HG02852 (cell line): ENCODE measurements around the gene TEDC2.
"Not testable (repeated sequence)": the region's sequence is repeated elsewhere in the genome, so short reads cannot be mapped to it uniquely, and the experiment has no call there.

ENCODE experiments used
- ATAC-seq: cut with Tn5 transposase; IDR thresholded peaks from one replicate; pipeline ENCODE4 v1.9.1; 2021; ENCODE audit warnings: mild to moderate bottlenecking, moderate library complexity; ENCODE audit not compliant: unreplicated experiment

The TEDC2 gene

DNA sequence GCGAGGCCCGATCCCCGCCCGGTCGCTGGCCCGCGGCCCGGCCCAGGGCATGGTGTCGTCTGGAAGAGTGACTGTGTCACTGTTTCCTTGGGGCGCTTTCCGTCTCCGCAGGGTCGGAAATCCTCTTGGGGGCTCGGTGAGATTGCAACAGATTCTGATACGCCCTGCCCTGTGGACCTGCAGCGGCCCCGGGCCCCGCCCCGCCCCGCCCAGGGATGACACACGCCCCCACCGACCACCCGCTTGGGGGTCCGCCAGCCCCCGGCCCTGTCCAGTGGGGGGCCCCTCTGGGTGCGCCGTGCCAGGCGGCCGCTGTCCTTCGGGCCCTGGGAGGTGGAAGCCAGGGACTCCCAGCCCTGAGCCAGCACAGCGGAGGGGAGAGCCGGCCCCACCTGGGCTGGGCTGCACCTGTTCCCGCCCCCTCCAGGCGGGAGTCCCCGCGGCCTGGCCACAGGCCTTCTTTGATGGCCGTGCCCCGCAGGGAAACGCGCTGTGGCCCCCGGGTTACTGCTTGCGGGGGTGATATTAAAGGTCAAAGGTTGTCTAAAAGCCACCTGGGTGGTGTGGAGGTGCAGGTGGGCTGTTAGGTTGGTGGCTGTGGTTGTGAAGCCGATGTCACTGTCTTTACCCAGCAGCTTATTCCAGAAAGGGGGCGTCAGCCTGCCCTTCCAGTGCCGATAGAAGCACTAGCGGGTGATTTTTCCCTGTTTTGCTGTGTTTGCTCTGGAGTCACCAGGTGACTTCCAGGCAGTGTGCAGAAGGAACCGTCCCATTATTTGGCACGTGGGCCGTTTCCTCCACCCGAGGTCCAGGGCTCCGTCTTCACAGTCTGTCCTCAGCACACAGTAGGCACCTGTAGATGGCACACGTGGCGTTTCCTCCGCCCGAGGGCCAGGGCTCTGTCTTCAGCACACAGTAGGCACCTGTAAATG, 15.8 kb downstream of the TEDC2 start:
- no peak for ATAC-seq

DNA sequence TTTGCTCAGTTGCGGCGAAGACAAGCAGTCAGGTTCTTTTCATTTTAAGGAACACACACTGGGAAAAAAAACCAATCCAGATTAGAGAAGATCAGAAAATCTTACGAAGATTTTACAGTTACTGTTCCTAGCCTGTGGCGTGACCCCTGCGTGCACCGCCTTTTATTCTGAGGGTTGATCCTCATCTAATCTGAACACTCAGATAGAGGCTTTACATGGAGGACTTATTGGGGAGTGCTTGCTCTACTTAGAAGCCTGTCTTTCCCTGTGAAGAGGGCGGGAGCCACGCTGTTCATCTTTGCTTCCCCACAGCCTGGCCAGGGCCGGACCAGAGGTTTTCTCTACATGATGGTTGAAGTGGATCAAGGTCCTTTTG, 16.4 kb downstream of the TEDC2 start:
- no peak for ATAC-seq

DNA sequence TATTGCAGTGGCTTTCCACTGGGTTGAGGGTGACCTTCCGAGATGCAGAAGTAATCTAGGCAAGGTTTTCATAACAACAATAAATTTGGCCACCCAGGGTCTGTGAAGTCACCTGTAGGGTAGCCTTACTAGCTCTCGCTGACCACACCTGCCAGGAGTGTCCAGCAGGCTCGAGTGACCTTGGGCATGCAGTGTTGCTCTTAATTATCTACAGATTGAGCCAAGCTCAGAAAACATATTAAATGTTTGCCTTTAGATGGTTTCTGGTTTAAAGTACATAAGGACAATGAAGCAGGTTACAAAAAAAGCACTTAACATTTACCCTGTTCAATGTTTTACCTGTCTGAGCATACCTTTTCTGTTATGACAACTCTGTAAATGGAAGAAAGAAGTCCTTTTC, 16.8 kb downstream of the TEDC2 start:
- no peak for ATAC-seq

DNA sequence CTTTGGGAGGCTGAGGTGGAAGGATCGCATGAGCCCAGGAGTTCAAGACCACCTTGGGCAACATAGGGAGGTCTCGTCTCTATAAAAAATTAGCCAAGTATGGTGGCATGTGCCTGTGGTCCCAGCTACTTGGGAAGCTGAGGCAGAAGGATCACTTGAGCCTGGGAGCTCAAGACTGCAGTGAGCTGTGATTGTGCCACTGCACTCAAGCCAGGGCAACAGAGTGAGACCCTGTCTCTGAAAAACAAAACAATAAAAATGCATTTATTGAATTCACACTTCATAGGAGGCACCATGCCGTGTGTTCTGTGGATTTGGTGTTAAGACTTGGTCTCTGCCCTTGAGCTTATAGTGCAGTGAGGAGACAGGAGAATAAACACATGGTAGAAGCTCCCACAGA, 17.4 kb downstream of the TEDC2 start:
- no peak for ATAC-seq

DNA sequence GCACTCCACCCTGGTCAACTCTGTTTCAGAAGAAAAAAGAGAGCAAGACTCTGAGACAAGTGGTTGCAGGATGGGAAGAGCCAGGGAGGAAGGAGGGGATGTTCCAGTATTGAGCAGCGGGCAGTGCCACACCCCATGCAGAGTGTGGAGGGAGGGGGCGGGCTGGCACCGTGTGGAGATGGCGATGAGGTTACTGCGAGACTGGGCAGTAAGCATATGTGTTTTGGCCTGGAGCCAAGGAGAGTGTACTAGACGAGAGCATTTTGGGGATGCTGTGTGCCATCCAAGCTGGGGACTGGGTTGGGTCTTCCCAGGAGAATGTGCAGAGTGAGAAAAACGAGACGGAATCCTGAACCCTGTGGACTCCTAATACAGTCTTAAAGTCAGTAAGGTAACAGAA, 18.4 kb downstream of the TEDC2 start:
- no peak for ATAC-seq

DNA sequence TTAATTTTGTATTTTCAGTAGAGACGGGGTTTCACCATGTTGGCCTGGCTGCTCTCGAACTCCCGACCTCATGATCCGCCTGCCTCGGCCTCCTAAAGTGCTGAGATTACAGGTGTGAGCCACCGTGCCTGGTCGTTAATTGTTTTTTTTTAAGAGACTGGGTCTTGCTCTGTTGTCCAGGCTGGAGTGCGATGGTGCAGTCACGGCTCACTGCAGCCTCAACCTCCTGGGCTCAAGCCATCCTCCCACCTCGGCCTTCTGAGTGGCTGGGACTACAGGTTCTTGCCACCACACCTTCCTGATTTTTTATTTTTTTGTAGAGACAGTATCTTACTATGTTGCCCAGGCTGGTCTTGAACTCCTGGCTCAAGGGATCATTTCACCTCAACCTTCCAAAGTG, 20.1 kb downstream of the TEDC2 start:
- not testable (repeated sequence) for ATAC-seq

DNA sequence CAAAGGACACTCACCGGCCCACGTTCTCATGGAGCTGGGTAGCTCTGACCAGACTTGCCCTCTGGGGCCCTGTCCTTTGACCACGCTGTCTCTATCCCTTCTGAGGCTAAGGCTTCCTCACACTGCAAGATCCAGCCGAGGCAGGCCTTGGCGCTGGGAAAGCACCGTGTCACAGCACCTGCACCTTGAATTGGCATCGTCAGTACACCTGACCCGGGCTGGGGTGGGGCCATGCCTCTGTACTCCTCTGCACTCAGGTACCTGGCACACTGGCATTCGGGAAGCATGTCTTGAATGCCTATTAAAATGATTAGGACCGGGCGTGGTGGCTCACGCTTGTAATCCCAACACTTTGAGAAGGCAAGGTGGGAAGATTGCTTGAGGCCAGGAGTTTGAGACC, 21.0 kb downstream of the TEDC2 start:
- ATAC-seq = no peak

DNA sequence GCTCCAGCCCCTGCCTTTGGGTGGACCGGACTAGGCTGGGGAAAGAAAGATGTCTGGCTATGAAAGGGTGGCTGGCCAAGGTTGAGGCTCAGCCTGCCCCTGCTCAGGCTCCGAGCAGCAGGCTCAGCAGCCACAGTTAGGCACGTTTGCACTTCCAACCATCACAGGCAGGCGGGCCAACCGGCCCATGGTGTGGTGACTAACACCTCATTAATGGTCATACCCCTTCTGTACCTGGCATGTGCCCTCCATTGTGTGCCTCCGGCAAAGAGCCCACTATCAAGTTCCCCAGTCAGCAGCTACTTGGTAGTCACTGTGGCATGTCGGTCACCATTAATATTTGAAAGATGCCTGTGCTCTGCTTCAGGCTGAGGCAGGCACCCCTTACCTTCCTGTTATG, 21.8 kb downstream of the TEDC2 start:
- no peak for ATAC-seq

DNA sequence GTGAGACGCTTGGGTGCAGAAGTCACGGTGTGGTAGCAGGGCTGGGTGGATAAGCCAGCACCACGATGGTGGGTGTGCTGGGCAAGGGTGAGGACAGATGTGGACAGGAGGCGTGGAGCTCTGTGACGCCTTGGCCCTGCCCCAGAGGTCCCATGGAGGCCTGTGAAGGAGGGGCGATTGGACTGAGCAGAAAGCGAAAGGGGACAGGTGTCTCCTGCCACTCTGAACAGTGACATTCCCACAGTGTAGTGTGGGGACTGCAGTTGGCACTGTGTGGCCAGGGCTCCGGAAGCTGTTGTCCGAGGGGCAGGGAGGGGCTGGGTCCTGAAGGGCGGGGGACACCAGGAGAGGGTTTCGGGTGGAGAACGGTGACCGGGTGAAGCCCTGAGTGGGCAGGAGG, 22.3 kb downstream of the TEDC2 start:
- no peak for ATAC-seq

DNA sequence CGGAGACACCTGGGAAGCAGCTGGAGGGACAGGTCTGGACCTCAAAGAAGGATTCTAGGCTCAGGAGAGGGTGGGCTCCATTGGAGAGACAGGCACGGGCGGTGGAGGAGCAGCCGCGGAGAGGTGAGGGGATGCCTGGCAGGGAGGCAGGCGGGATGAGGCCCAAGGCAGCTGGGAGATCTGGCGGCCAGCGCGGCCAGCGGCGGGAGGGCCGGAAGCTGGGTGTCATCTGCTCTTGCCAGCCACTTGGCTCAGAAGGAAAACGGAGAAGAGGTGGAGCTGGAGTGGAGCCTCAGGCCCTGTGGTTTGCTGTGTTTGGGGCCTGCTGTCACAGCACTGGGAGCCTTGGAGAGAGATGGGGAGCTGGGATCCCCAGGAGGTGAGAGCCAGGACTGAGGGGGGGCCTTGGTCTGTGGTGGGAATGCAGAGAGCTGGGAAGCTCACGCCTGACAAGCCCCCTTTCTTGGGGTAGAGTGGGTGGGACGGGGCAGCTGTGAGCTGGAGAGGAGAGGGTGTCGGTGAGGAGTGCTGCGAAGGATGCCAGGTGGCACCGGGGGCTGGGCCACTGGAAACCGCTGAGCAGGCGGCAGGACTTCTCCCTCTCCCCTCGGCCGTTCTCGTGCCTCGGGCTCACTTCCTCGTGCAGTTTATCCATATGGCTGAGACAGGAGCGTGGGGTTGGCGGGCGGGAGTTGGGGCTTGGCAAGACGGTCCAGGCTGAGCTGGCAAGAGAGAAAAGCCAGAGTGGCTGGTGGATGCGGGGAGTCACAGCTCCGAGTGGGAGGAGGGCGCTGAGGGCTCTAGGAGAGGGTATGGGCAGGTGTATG, 23.0 kb downstream of the TEDC2 start:
- no peak for ATAC-seq

DNA sequence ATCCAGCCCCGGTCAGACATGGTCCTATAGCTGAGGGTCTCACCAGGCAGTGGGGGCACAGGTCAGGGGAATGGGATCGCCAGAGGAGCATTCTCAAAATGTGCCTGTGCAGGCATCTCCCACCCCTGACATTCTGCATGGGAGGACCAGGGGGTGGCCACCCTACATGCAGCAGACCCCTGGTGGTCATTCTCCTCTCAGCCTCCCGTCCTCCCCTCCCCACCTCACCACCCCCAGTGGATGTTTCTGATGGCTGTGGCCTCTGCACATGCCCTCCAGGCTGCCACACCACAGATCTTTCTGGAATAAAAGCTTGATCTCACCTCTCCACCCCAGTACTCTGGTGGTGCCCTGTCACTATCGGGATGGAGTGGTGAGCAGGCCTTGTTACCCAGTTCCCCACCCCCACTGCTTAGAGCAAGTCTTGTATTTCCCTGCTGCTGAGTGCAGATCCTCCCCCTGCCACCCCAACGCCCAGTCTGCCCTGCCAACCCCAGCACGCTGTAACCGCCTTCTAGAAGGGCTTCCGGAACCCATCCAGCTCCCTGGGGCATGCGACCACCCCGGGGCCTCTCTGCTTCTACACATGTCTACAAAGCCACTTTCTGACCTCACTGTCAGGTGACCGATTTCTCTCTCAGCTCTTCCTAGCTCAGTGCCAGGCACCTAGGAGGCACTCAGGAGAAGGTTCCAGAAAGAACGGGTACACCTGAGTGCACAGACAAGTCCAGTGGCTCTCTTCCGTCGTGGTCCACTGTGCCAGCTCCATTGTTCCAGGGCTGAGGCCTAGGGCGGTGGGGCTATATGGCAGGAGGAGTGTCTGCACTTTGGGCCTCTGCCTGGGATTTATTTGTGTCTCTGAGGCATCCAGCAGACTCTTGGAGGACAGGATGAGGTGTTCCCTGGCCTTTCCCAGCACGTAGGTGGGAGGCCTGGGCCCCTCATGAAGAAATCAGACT, 24.3 kb downstream of the TEDC2 start:
- ATAC-seq = no peak

DNA sequence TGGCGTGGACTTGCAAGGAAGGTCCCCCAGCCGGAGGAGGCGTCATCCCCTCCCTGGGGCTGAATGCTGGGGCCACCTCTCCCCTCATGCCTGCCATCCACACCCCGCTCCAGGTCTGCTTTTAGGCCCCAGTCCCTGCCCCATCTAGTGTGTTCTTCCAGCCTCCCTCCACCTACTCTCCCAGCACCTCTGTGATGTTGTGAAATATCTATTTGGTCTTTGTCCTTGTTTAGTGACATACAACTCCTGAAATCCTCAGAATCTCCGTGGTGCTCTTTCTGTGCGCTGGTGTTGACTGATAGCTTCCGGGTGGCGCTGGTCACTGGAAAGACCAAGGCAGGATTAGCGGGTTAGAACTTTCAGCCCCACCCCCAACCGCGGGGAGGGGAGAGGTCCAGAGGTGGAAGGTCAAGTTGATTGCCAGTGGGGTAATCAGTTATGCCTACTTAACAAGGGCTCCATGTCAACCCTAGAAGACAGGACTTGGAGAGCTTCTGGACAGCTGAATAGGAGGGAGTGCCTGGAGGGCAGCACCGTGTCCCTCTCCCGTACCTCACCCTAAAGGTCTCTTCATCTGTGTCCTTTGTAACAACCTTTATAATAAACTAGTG, 25.1 kb downstream of the TEDC2 start:
- ATAC-seq = no peak

DNA sequence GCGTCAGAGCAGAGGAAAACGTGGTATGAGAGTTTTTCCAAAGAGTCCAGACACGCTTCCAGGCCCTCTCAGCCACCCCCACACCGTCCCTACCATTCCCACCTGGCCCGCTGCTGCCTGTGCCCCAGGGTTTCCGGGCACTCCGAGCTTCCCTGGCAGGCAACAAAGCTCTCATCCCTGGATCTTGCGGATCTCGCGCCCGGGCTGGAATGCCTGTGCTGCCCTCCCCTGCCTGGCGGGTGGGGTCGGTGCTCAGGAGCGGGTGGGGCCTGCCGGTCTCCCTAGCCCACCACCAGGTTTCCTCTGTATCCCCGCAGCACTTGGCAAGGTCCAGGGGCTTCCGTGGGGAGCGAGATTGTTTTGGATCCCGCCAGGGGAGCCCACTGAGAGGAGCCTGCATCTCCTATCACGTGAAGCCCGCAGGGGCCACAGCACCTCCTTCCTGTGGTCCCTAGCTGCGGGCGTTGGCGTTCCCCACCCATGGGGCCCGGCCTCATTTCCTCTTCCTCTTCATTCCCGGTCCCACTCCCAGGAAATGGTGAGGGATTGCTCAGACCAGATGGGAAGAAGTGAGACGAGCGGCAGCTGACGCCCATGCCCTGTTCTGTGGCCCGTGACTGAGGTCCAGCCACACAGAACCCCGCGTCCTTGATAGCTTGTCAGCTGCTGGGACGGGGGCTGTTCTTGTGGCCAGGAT, 26.1 kb downstream of the TEDC2 start:
- ATAC-seq = no peak

DNA sequence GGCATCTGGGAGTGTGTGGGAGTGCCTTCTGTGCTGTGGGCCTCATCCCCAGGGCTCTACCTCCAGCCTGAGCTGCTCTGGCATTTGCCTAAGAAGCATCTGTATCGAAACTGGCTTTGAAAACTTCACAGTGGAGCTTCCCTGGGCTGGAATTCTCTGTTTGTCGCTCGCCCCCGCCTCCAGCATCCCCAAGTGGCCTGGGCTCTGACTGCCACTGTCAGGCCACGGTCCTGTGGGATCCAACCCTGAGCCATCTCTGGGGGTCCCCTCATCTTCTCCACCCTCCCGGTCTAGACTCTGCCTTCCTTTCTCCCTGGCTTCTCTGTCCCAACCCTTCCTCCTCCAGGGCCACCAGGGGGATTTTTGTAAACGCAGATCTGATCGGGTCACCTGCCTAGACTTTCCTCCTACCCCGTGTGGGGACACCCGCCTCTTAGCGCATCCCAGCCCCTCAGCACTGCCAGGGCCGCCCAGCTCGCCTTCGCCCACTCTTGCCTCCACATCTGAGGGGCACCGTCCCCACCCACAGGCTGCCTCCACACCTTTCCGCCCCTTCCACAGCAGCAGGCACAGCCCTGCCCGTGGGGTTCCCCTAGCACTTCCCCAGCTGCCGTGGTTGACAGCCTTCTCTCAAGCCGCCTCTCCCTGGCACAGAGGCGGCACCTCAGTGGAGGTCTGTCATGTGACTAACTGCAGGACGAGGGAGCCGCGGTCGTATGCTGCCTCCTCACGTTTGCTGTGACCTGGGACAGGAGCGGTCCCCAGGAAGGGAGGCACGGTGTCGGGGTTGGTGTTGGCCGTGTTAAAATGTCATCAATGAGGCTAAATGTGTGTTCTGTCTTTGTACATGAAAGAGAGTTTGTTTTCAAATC, 27.0 kb downstream of the TEDC2 start:
- peak; percentile 64 for ATAC-seq

DNA sequence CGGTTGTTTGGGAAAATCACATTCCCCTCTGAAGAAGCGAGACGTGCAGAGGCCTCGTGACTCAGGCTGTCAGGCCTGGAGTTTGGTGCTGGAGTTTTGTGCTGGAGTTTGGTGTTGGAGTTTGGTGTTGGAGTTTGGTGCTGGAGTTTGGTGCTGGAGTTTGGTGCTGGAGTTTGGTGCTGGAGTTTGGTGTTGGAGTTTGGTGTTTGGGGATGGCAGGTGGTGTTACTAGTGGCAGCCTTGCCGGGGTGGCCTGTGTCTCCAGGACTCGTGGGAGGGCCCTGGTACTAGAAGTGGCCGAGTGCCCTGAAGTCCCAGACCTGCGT, 27.6 kb downstream of the TEDC2 start:
- no peak for ATAC-seq

DNA sequence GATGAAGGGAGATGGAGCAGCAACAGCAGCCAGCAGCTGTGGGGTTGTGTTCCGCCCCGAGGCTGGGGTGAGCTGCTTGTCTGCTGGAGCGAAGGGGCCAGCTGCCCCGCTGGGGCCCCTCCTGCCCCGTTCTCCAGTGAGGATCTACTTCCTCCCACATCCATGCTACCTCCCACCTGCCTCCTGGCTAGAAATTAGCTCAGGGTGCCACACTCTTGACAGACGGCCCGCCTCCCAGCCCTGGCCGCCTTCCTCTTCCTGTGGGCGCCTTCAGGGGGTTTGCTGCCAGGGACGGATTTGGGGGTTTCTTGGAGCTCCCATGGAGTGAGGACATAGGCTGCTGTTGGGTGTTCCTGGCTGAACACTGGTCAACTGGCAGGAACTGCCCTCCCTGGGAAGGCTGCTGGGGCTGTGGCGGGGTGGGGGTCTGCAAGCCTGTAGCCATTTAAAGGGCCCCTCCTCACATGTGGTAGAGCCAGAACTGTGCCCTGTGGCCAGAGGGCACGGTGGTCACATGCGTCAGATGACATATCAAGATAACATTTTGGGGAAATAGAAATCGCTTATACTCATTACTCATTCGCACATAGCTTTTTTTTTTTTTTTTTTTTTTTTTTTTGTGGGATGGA, 28.1 kb downstream of the TEDC2 start:
- ATAC-seq = no peak

DNA sequence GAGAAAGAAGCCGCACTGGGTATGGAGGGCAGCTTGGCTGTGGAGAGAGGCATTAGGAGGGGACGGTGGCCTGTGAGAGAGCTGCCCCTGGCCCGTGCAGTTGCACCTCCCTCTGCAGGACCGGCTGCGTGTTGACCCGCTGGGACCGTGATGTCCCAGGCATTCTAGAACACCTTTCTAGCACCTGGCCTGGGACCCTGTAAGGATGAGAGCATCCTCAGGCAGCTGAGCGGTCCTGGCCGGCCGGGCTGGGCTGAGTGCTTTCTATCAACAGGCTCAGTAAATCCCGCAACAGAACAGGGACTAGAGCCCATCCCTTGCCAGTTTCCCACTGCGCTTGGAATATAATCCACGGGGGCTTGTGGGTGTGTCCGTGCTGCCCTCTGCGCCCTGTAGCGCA, 29.7 kb downstream of the TEDC2 start:
- no peak for ATAC-seq

DNA sequence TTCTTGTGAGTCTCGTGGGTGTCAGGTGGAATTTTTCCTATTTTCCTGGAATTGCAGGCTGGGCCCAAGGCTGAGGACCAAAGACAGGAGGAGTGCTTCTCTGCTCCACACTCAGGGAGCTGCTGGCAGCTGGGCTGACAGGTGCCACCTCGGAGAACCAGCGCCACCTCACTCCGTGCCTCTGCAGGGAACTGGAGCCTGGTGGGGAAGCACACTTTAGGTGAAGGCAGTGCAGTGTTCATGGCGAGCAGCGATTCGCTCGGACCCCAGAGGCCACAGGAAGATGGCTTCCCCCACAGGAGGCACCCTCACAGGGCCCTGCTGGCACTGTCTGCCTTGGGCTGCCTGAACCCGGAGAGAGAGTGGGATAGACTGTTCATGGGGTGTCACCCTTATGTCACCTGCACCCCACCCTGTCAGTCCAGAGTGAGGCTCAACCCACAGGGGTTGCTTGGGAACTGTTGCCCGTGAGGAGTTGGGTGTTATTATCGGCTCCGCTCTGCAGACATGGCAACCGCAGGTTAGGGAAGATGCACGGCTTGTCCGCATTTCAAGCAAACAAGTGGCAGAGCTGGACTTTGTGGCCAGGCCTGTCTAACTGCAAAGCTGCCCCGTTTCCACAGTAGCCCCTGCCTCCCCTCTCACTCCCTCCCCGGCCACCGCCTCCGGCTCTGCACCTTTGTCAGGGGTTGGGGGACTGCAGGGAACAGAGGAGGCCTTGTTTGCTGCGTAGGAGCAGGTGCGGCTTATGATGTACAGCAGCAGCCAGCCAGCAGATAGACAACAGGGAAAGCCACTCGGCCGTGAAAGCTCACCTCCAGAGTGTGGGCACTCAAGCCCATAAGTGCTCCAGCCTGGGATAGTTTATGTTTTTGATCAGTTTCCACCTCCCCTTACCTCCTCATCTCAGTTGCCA, 30.5 kb downstream of the TEDC2 start:
- ATAC-seq = no peak
